ENCODE data around the gene JAKMIP3.
"Not testable (repeated sequence)": the region's sequence is repeated elsewhere in the genome, so short reads cannot be mapped to it uniquely, and the experiment has no call there.

JAKMIP3 gene

GRCh38 chr10:132064771-132065437 lies 842 bp upstream of the JAKMIP3 start:
- no peak for DNase-seq (ENCODE audit: low read depth, low spot score)

- no peak for DNase-seq (ENCODE audit: low read depth, low spot score)
These were observed 440 bp downstream of the JAKMIP3 start for GRCh38 chr10:132066186-132066585.

GRCh38 chr10:132066812-132067211 lies 1.1 kb downstream of the JAKMIP3 start:
- DNase-seq (ENCODE audit: low read depth, low spot score): no peak

GRCh38 chr10:132068431-132069121 lies 2.8 kb downstream of the JAKMIP3 start:
- no peak for DNase-seq (ENCODE audit: low read depth, low spot score)

GRCh38 chr10:132069122-132069848 lies 3.5 kb downstream of the JAKMIP3 start:
- no peak for DNase-seq (ENCODE audit: low read depth, low spot score)

GRCh38 chr10:132069849-132070182 lies 4.1 kb downstream of the JAKMIP3 start:
- no peak for DNase-seq (ENCODE audit: low read depth, low spot score)

GRCh38 chr10:132070724-132071123 lies 5.0 kb downstream of the JAKMIP3 start:
- no peak for DNase-seq (ENCODE audit: low read depth, low spot score)

- DNase-seq (ENCODE audit: low read depth, low spot score): no peak
These were observed 5.9 kb downstream of the JAKMIP3 start for GRCh38 chr10:132071667-132072066.

- DNase-seq (ENCODE audit: low read depth, low spot score): no peak
These were observed 10.3 kb downstream of the JAKMIP3 start for GRCh38 chr10:132075909-132076577.

- no peak for DNase-seq (ENCODE audit: low read depth, low spot score)
These were observed 10.9 kb downstream of the JAKMIP3 start for GRCh38 chr10:132076578-132077081.

GRCh38 chr10:132077091-132077490 lies 11.3 kb downstream of the JAKMIP3 start:
- no peak for DNase-seq (ENCODE audit: low read depth, low spot score)

GRCh38 chr10:132078746-132079345 lies 13.1 kb downstream of the JAKMIP3 start:
- no peak for DNase-seq (ENCODE audit: low read depth, low spot score)

- not testable (repeated sequence) for DNase-seq (ENCODE audit: low read depth, low spot score)
These were observed 18.6 kb downstream of the JAKMIP3 start for GRCh38 chr10:132084384-132084783.

- not testable (repeated sequence) for DNase-seq (ENCODE audit: low read depth, low spot score)
These were observed 27.5 kb downstream of the JAKMIP3 start for GRCh38 chr10:132093236-132093635.

GRCh38 chr10:132094581-132095234 lies 29.0 kb downstream of the JAKMIP3 start:
- no peak for DNase-seq (ENCODE audit: low read depth, low spot score)

- no peak for DNase-seq (ENCODE audit: low read depth, low spot score)
These were observed 29.8 kb downstream of the JAKMIP3 start for GRCh38 chr10:132095403-132096113.

GRCh38 chr10:132096223-132096622 lies 30.5 kb downstream of the JAKMIP3 start:
- DNase-seq (ENCODE audit: low read depth, low spot score): no peak

- no peak for DNase-seq (ENCODE audit: low read depth, low spot score)
These were observed 31.2 kb downstream of the JAKMIP3 start for GRCh38 chr10:132096863-132097478.

GRCh38 chr10:132097609-132098377 lies 32.0 kb downstream of the JAKMIP3 start:
- no peak for DNase-seq (ENCODE audit: low read depth, low spot score)
